Esophagus muscularis mucosa (tissue), 4 donors: ENCODE data around the gene ADGRV1. TPM values are rescaled to one million over a fixed set of nuclear protein-coding genes. Genes with fewer than 3 reads are reported as not detected.
"Not testable (repeated sequence)": the region's sequence is repeated elsewhere in the genome, so short reads cannot be mapped to it uniquely, and the experiment has no call there.

ENCODE experiments used
- DNase-seq: peaks from one replicate; pipeline ENCODE4 v3.0.0-alpha.2; 2017; ENCODE audit errors: extremely low spot score
- H3K27ac ChIP-seq, 4 donors: fragments of 200-600 bp; sonication (generic); replicated peaks in 1 of 4; 1 replicate in 3 of 4; 2 replicates in 1 of 4; pipeline ENCODE4 v1.5.1; 2016 to 2019; ENCODE audit warnings: mild to moderate bottlenecking in 1 of 4
- H3K27me3 ChIP-seq, 4 donors: fragments of 200-600 bp; sonication (generic); one replicate each; pipeline versions ENCODE4 v1.5.1 to v1.6.0; 2016 to 2019
- H3K36me3 ChIP-seq, 4 donors: fragments of 200-600 bp; sonication (generic); one replicate each; pipeline ENCODE4 v1.5.1; 2016 to 2019
- H3K4me1 ChIP-seq, 4 donors: fragments of 200-600 bp; sonication (generic); one replicate each; pipeline ENCODE4 v1.5.1; 2016 to 2019
- H3K4me3 ChIP-seq, 4 donors: fragments of 200-600 bp; sonication (generic); 1 replicate in 2 of 4; 2 replicates in 2 of 4; pipeline ENCODE4 v1.5.1; 2016 to 2019; ENCODE audit warnings: mild to moderate bottlenecking in 4 of 4, moderate library complexity in 1 of 4
- H3K9me3 ChIP-seq, 4 donors: fragments of 200-600 bp; sonication (generic); 1 replicate in 3 of 4; 2 replicates in 1 of 4; pipeline ENCODE4 v1.5.1; 2016 to 2019
- CTCF ChIP-seq, 3 experiments: fragments of 200-600 bp in 2 of 3; fragments of 450-650 bp in 1 of 3; sonication (generic) in 2 of 3; IDR thresholded peaks; one replicate each; pipeline ENCODE4 v1.5.1; 2017 to 2019; ENCODE audit warnings: antibody characterized with exemption in 3 of 3, mild to moderate bottlenecking in 2 of 3, moderate library complexity in 1 of 3
- EP300 ChIP-seq: sonication (generic); formaldehyde crosslinking; IDR thresholded peaks from one replicate; pipeline ENCODE4 v1.6.1; 2017; ENCODE audit warnings: antibody characterized with exemption
- POLR2A ChIP-seq: fragments of 450-650 bp; IDR thresholded peaks from one replicate; pipeline ENCODE4 v1.6.1; 2017; ENCODE audit warnings: antibody characterized with exemption, moderate library complexity, mild to moderate bottlenecking, low read depth
- POLR2AphosphoS5 ChIP-seq, 2 donors: sonication (generic); formaldehyde crosslinking; IDR thresholded peaks; one replicate each; pipeline ENCODE4 v1.6.1; 2017; ENCODE audit warnings: antibody characterized with exemption in 2 of 2
- WGBS: methylation state at CpG from one replicate; pipeline ENCODE4 v1.1.5; 2018; 5-methylcytosine and 5-hydroxymethylcytosine counted together
- intact Hi-C: fragments of 100-400 bp; cut with DNase I; formaldehyde crosslinking; loops from one replicate; pipeline ENCODE4 v1.15.1; 2023
- total RNA-seq, 4 donors: library from RNA; depleted of rRNA; stranded (reverse); fragments of >200 nt; gene quantifications; one replicate each; pipeline versions ENCODE4 v1.1.0 to v1.2.1, GENCODE V29; 2016

ADGRV1 gene
- total RNA-seq, 4 donors from 2014 or later = 0.42 to 1.4 (median 0.54) TPM

GRCh38 chr5:90915393-90915792 is 356.8 kb downstream of the ADGRV1 start:
- Histone ChIP-seq H3K27me3 (no peaks in the 10 kb centered on the region), H3K27ac (no peak overlapping the region), H3K4me3 (no peak overlapping the region), H3K9me3 (no peaks in the 10 kb centered on the region), H3K36me3 (no peaks in the 10 kb centered on the region), H3K4me1 (no peaks in the 10 kb centered on the region)
- intact Hi-C loops = no loop called here
- DNase-seq = no peak
- TF ChIP-seq EP300 (no peak), POLR2AphosphoS5 (IDR thresholded peaks at IDR 0.05) (no peak), CTCF (IDR thresholded peaks at IDR 0.05) (no peak), POLR2A (no peak)
- 86% methylated on average over 4 of the region's 4 CpGs for WGBS

- Histone ChIP-seq H3K9me3 (no peaks in the 10 kb centered on the region), H3K36me3 (no peaks in the 10 kb centered on the region), H3K27me3 (no peaks in the 10 kb centered on the region), H3K27ac (no peak overlapping the region), H3K4me3 (no peak overlapping the region), H3K4me1 (no peaks in the 10 kb centered on the region)
- TF ChIP-seq EP300 = no peak
- no peak for TF ChIP-seq POLR2AphosphoS5 (IDR thresholded peaks at IDR 0.05)
- no peak for TF ChIP-seq POLR2A
- no peak for TF ChIP-seq CTCF (IDR thresholded peaks at IDR 0.05)
- 55% methylated on average over 3 of the region's 3 CpGs for WGBS
- intact Hi-C loops = no loop called here
- DNase-seq = no peak
Measured at GRCh38 chr5:90916947-90917800, 358.6 kb downstream of the ADGRV1 start.

GRCh38 chr5:90917928-90918668 is 359.5 kb downstream of the ADGRV1 start:
- no peak overlapping the region for H3K27ac ChIP-seq
- TF ChIP-seq CTCF (IDR thresholded peaks at IDR 0.05) (no peak), EP300 (no peak)
- intact Hi-C loops = no loop called here
- H3K4me3 ChIP-seq = no peak overlapping the region
- no peaks in the 10 kb centered on the region for H3K27me3 ChIP-seq
- no peak for DNase-seq
- H3K4me1 ChIP-seq = no peaks in the 10 kb centered on the region
- H3K9me3 ChIP-seq = no peaks in the 10 kb centered on the region
- no peaks in the 10 kb centered on the region for H3K36me3 ChIP-seq
- WGBS = 85% methylated on average over 6 of the region's 6 CpGs

- Histone ChIP-seq H3K27me3 (no peaks in the 10 kb centered on the region), H3K27ac (no peak overlapping the region), H3K9me3 (no peaks in the 10 kb centered on the region), H3K4me1 (no peaks in the 10 kb centered on the region), H3K4me3 (no peak overlapping the region), H3K36me3 (no peaks in the 10 kb centered on the region)
- 100% methylated on average over 2 of the region's 2 CpGs for WGBS
- intact Hi-C loops = no loop called here
- TF ChIP-seq POLR2A = no peak
- no peak for DNase-seq
Measured at GRCh38 chr5:90921418-90921973, 362.9 kb downstream of the ADGRV1 start.

GRCh38 chr5:90924222-90924621 is 365.6 kb downstream of the ADGRV1 start:
- H3K4me1 ChIP-seq, H3K9me3 ChIP-seq, H3K4me3 ChIP-seq, intact Hi-C loops, DNase-seq, H3K27me3 ChIP-seq, H3K27ac ChIP-seq, H3K36me3 ChIP-seq: not testable (repeated sequence)
- WGBS = 93% methylated on average over 2 of the region's 2 CpGs

- H3K9me3 ChIP-seq, H3K4me3 ChIP-seq: not testable (repeated sequence)
Measured at GRCh38 chr5:90929013-90929839, 370.6 kb downstream of the ADGRV1 start.

More at GRCh38 chr5:90929013-90929839, 370.6 kb downstream of the ADGRV1 start:
- peaks cover 0 to 22% (median 11%) of the 10 kb centered on the region in 4 donors for H3K4me1 ChIP-seq
- H3K27me3 ChIP-seq, DNase-seq, intact Hi-C loops, H3K27ac ChIP-seq, H3K36me3 ChIP-seq: not testable (repeated sequence)
- 98% methylated on average over 12 of the region's 29 CpGs for WGBS
